Heart right ventricle (tissue), 16 donors: ENCODE results near the gene CROT. TPM values are rescaled to one million over a fixed set of nuclear protein-coding genes. Genes with fewer than 3 reads are reported as not detected.

Source experiments
- ATAC-seq, 8 donors: fragments of 200-7000 bp; cut with Tn5 transposase; one replicate each; pipeline ENCODE4 v1.9.1; 2020; ENCODE audit warnings: mild to moderate bottlenecking in 8 of 8, moderate library complexity in 8 of 8, moderate number of reproducible peaks in 1 of 8
- DNase-seq, 2 donors: peaks; one replicate each; pipeline ENCODE4 v3.0.0-alpha.2; 2020
- H3K27ac ChIP-seq, 10 donors: fragments of 200-600 bp; sonication (generic) in 2 of 10; one replicate each; pipeline versions ENCODE4 v1.5.0 to v1.8.0; 2020 to 2022; ENCODE audit warnings: mild to moderate bottlenecking in 3 of 10
- H3K27me3 ChIP-seq, 7 donors: fragments of 200-600 bp; one replicate each; pipeline ENCODE4 v1.8.0; 2021 to 2022; ENCODE audit warnings: mild to moderate bottlenecking in 2 of 7
- H3K36me3 ChIP-seq, 9 donors: fragments of 200-600 bp; sonication (generic) in 1 of 9; one replicate each; pipeline versions ENCODE4 v1.5.0 to v1.8.0; 2020 to 2022; ENCODE audit warnings: mild to moderate bottlenecking in 2 of 9
- H3K4me1 ChIP-seq, 9 donors: fragments of 200-600 bp; sonication (generic) in 1 of 9; one replicate each; pipeline versions ENCODE4 v1.5.0 to v1.8.0; 2020 to 2022; ENCODE audit warnings: mild to moderate bottlenecking in 4 of 9
- H3K4me3 ChIP-seq, 10 donors: fragments of 200-600 bp; sonication (generic) in 2 of 10; one replicate each; pipeline versions ENCODE4 v1.5.0 to v1.8.0; 2020 to 2022; ENCODE audit warnings: mild to moderate bottlenecking in 7 of 10, moderate library complexity in 2 of 10
- H3K9me3 ChIP-seq, 11 donors: fragments of 200-600 bp in 10 of 11; sonication (generic) in 2 of 11; one replicate each; pipeline versions ENCODE4 v1.5.0 to v1.8.0; 2013 to 2022; ENCODE audit warnings: mild to moderate bottlenecking in 2 of 11, control low read depth in 1 of 11, moderate library complexity in 1 of 11
- WGBS, 2 donors: extraction: QIAGEN DNeasy Blood & Tissue Kit; methylation state at CpG; one replicate each; pipeline ENCODE4 v1.1.7; 2013; ENCODE audit warnings: inconsistent platforms in 1 of 2; 5-methylcytosine and 5-hydroxymethylcytosine counted together
- intact Hi-C, 10 donors: fragments of 100-400 bp; cut with DNase I; formaldehyde crosslinking; loops; one replicate each; pipeline versions ENCODE4 v1.11.1 to v1.14.2; 2022
- polyA plus RNA-seq, 2 donors: library from polyadenylated mRNA; stranded (reverse); fragments of 200-250 nt; gene quantifications; one replicate each; pipeline ENCODE4 v1.2.3, GENCODE V29; 2013
- total RNA-seq, 10 donors: library from RNA; stranded (reverse); fragmentation: NEBNext Ultra II Directional in 3 of 10; extraction: Animal tissue kit (Norgen Biotek cat#: 25700) in 3 of 10; gene quantifications; one replicate each; pipeline versions ENCODE4 v1.2.1 to v1.2.4, GENCODE V29; 2021 to 2023
- TF ChIP-seq, protein P1 (sequence below), 9 donors: fragments of 200-600 bp; sonication (generic) in 2 of 9; IDR thresholded peaks; one replicate each; pipeline versions ENCODE4 v1.5.0 to v1.8.0; 2021 to 2022; ENCODE audit warnings: antibody characterized with exemption in 9 of 9, mild to moderate bottlenecking in 5 of 9, moderate library complexity in 1 of 9
- donor health status: Arrhythmogenic right ventricular cardiomyopathy.
- donor health status: ischemic (EF 13 %, LVEDD 7.1; RV severe dilation, severe dysfunction).
- donor health status: healthy with polysubstance abuse.
- donor health status: DM: no; HTN: yes; CAD: no.
- donor health status: DM: no; HTN: no; CAD: no.
- donor health status: ischemic (EF 25% LVEDD 6.9; RV normal size, moderate dysfunction).
- donor health status: ischemic (EF 25% LVEDD 5.7; RV mildly dilated, moderate dysfunction).
- donor health status: healthy.
- donor health status: DM: yes; HTN: yes; CAD: no.
- donor health status: Ischemic cardiomyopathy.
- donor health status: ischemic (EF 35%, LVEDD 5.7; RV mildly dilated, moderate dysfunction).
- donor health status: nonischemic (EF 11% LVEDD 7.7; RV severe dilation, severe dysfunction).
- donor health status: DM: yes; HTN: yes; CAD: no.
- donor health status: PGD.
- donor health status: ischemic (EF 29% LVEDD 5.4; RV normal size, mild dysfunction).
- donor health status: nonischemic (EF 23%, LVEDD 6.1; RV moderate dilation, normal function).

CROT gene
- total and polyA plus RNA-seq, 12 donors, result 4.3 to 10.6 (median 7.1) TPM

- peaks cover 0 to 76% (median 11%) of the 10 kb centered on the region in 9 donors for H3K36me3 ChIP-seq
- H3K9me3 ChIP-seq, result peaks cover 0 to 16% (median 0%) of the 10 kb centered on the region in 11 donors
- TF ChIP-seq, protein P1, sequence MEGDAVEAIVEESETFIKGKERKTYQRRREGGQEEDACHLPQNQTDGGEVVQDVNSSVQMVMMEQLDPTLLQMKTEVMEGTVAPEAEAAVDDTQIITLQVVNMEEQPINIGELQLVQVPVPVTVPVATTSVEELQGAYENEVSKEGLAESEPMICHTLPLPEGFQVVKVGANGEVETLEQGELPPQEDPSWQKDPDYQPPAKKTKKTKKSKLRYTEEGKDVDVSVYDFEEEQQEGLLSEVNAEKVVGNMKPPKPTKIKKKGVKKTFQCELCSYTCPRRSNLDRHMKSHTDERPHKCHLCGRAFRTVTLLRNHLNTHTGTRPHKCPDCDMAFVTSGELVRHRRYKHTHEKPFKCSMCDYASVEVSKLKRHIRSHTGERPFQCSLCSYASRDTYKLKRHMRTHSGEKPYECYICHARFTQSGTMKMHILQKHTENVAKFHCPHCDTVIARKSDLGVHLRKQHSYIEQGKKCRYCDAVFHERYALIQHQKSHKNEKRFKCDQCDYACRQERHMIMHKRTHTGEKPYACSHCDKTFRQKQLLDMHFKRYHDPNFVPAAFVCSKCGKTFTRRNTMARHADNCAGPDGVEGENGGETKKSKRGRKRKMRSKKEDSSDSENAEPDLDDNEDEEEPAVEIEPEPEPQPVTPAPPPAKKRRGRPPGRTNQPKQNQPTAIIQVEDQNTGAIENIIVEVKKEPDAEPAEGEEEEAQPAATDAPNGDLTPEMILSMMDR (IDR thresholded peaks at IDR 0.05), result no peak
- no peak overlapping the region for H3K4me3 ChIP-seq
- H3K4me1 ChIP-seq, result no peaks in the 10 kb centered on the region
- H3K27ac ChIP-seq, result no peak overlapping the region
- intact Hi-C loops, result loop anchor here in 1 of 10 donors (10.0 kb wide), 1 partner anchor 745 kb away; no protein-coding TSS in a partner anchor
- 91 to 94% methylated on average over 2 of the region's 2 CpGs for WGBS, 2 donors
- DNase-seq, result no peak
- ATAC-seq, result no peak
- H3K27me3 ChIP-seq, result no peaks in the 10 kb centered on the region
Observed at GRCh38 chr7:87359366-87359765, 13.9 kb downstream of the CROT start.

- Histone ChIP-seq H3K27me3 (no peaks in the 10 kb centered on the region), H3K36me3 (peaks cover 0 to 73% (median 4%) of the 10 kb centered on the region in 9 donors), H3K4me3 (no peak overlapping the region), H3K4me1 (no peaks in the 10 kb centered on the region), H3K9me3 (no peaks in the 10 kb centered on the region), H3K27ac (no peak overlapping the region)
- intact Hi-C loops, result no loop called here
- no peak for DNase-seq
- ATAC-seq, result no peak
- TF ChIP-seq, protein P1 (IDR thresholded peaks at IDR 0.05), result no peak
- WGBS, 2 donors, result 94 to 98% methylated on average over 2 of the region's 2 CpGs
Observed at GRCh38 chr7:87361320-87361719, 15.9 kb downstream of the CROT start.

DNA sequence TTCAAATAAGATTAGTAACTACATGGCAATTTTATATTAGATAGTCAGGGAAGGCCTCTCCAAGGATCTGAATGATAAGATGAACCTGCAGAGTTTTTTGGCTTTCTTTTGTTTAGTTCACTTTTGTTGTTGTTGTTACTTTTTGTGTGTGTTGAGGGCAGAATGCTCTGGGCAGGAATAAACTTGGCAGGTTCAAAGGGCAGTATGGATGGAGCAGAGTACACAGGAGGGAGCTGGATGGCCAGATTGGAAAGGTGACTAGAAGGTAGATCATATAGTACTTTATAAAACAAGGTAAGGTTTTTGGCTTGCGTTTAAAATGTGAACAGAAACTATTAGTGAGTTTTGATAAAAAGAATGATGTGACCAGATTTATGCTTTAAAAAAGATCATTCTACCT is 17.9 kb downstream of the CROT start:
- Histone ChIP-seq H3K4me3 (no peak overlapping the region), H3K9me3 (no peaks in the 10 kb centered on the region), H3K27me3 (no peaks in the 10 kb centered on the region), H3K4me1 (no peaks in the 10 kb centered on the region), H3K27ac (no peak overlapping the region), H3K36me3 (peaks cover 0 to 79% (median 0%) of the 10 kb centered on the region in 9 donors)
- 94 to 97% methylated on average over 1 of the region's 1 CpG for WGBS, 2 donors
- ATAC-seq (no peak), DNase-seq (no peak)
- TF ChIP-seq, protein P1 (IDR thresholded peaks at IDR 0.05), result no peak
- intact Hi-C loops, result no loop called here

- peaks cover 0 to 88% (median 0%) of the 10 kb centered on the region in 9 donors for H3K36me3 ChIP-seq
- intact Hi-C loops, result no loop called here
Observed at GRCh38 chr7:87364246-87364645, 18.8 kb downstream of the CROT start.

More at GRCh38 chr7:87364246-87364645, 18.8 kb downstream of the CROT start:
- no peak for DNase-seq
- H3K9me3 ChIP-seq, result no peaks in the 10 kb centered on the region
- TF ChIP-seq, protein P1 (IDR thresholded peaks at IDR 0.05), result no peak
- ATAC-seq, result no peak
- H3K4me3 ChIP-seq, result no peak overlapping the region
- no peaks in the 10 kb centered on the region for H3K4me1 ChIP-seq
- H3K27me3 ChIP-seq, result no peaks in the 10 kb centered on the region
- no peak overlapping the region for H3K27ac ChIP-seq
